Measurements from ENCODE around the gene KIRREL1.

Gene KIRREL1

GRCh38 chr1:158048371-158049067 lies 55.1 kb downstream of the KIRREL1 start:
- Mint-ChIP-seq H3K27ac (no peak overlapping the region), H3K4me1 (ENCODE audit: low read depth) (no peaks in the 10 kb centered on the region), H3K27me3 (peaks cover 2% of the 10 kb centered on the region), H3K9me3 (ENCODE audit: low read depth) (no peaks in the 10 kb centered on the region), H3K36me3 (no peaks in the 10 kb centered on the region), H3K4me3 (no peak overlapping the region)

- H3K4me3 Mint-ChIP-seq = no peak overlapping the region
- H3K9me3 Mint-ChIP-seq (ENCODE audit: low read depth) = no peaks in the 10 kb centered on the region
- H3K4me1 Mint-ChIP-seq (ENCODE audit: low read depth) = no peaks in the 10 kb centered on the region
- H3K27ac Mint-ChIP-seq = no peak overlapping the region
- peaks cover under 1% of the 10 kb centered on the region for H3K27me3 Mint-ChIP-seq
- H3K36me3 Mint-ChIP-seq = no peaks in the 10 kb centered on the region
These were observed 56.4 kb downstream of the KIRREL1 start for GRCh38 chr1:158049853-158050252.

- Mint-ChIP-seq H3K4me3 (no peak overlapping the region), H3K9me3 (ENCODE audit: low read depth) (no peaks in the 10 kb centered on the region), H3K4me1 (ENCODE audit: low read depth) (no peaks in the 10 kb centered on the region), H3K27ac (no peak overlapping the region), H3K27me3 (no peaks in the 10 kb centered on the region), H3K36me3 (no peaks in the 10 kb centered on the region)
These were observed 59.8 kb downstream of the KIRREL1 start for GRCh38 chr1:158053276-158053675.

- Mint-ChIP-seq H3K36me3 (no peaks in the 10 kb centered on the region), H3K4me3 (no peak overlapping the region), H3K27me3 (no peaks in the 10 kb centered on the region), H3K27ac (no peak overlapping the region), H3K9me3 (ENCODE audit: low read depth) (no peaks in the 10 kb centered on the region), H3K4me1 (ENCODE audit: low read depth) (no peaks in the 10 kb centered on the region)
These were observed 61.3 kb downstream of the KIRREL1 start for GRCh38 chr1:158054721-158055120.

- Mint-ChIP-seq H3K4me1 (ENCODE audit: low read depth) (no peaks in the 10 kb centered on the region), H3K27ac (no peak overlapping the region), H3K4me3 (no peak overlapping the region), H3K27me3 (no peaks in the 10 kb centered on the region), H3K36me3 (no peaks in the 10 kb centered on the region), H3K9me3 (ENCODE audit: low read depth) (no peaks in the 10 kb centered on the region)
These were observed 62.4 kb downstream of the KIRREL1 start for GRCh38 chr1:158055854-158056253.

GRCh38 chr1:158056498-158056897 lies 63.1 kb downstream of the KIRREL1 start:
- Mint-ChIP-seq H3K36me3 (no peaks in the 10 kb centered on the region), H3K9me3 (ENCODE audit: low read depth) (no peaks in the 10 kb centered on the region), H3K4me3 (no peak overlapping the region), H3K27ac (no peak overlapping the region), H3K27me3 (no peaks in the 10 kb centered on the region), H3K4me1 (ENCODE audit: low read depth) (no peaks in the 10 kb centered on the region)

- no peaks in the 10 kb centered on the region for H3K9me3 Mint-ChIP-seq (ENCODE audit: low read depth)
- H3K36me3 Mint-ChIP-seq = no peaks in the 10 kb centered on the region
- H3K27ac Mint-ChIP-seq = no peak overlapping the region
- H3K27me3 Mint-ChIP-seq = no peaks in the 10 kb centered on the region
- H3K4me3 Mint-ChIP-seq = no peak overlapping the region
- H3K4me1 Mint-ChIP-seq (ENCODE audit: low read depth) = no peaks in the 10 kb centered on the region
These were observed 65.0 kb downstream of the KIRREL1 start for GRCh38 chr1:158058237-158058985.

GRCh38 chr1:158059984-158060383 lies 66.5 kb downstream of the KIRREL1 start:
- Mint-ChIP-seq H3K27me3 (no peaks in the 10 kb centered on the region), H3K9me3 (ENCODE audit: low read depth) (no peaks in the 10 kb centered on the region), H3K27ac (no peak overlapping the region), H3K36me3 (no peaks in the 10 kb centered on the region), H3K4me3 (no peak overlapping the region), H3K4me1 (ENCODE audit: low read depth) (no peaks in the 10 kb centered on the region)

GRCh38 chr1:158062174-158062573 lies 68.7 kb downstream of the KIRREL1 start:
- Mint-ChIP-seq H3K27ac (no peak overlapping the region), H3K36me3 (no peaks in the 10 kb centered on the region), H3K9me3 (ENCODE audit: low read depth) (no peaks in the 10 kb centered on the region), H3K4me1 (ENCODE audit: low read depth) (no peaks in the 10 kb centered on the region), H3K27me3 (peaks cover 3% of the 10 kb centered on the region), H3K4me3 (no peak overlapping the region)

- Mint-ChIP-seq H3K9me3 (ENCODE audit: low read depth) (no peaks in the 10 kb centered on the region), H3K4me1 (ENCODE audit: low read depth) (no peaks in the 10 kb centered on the region), H3K27ac (no peak overlapping the region), H3K4me3 (no peak overlapping the region), H3K36me3 (no peaks in the 10 kb centered on the region), H3K27me3 (peaks cover 3% of the 10 kb centered on the region)
These were observed 74.2 kb downstream of the KIRREL1 start for GRCh38 chr1:158067662-158068061.

GRCh38 chr1:158068918-158069317 lies 75.5 kb downstream of the KIRREL1 start:
- H3K4me1 Mint-ChIP-seq (ENCODE audit: low read depth) = no peaks in the 10 kb centered on the region
- peaks cover 3% of the 10 kb centered on the region for H3K27me3 Mint-ChIP-seq
- no peak overlapping the region for H3K27ac Mint-ChIP-seq
- no peaks in the 10 kb centered on the region for H3K36me3 Mint-ChIP-seq
- H3K4me3 Mint-ChIP-seq = no peak overlapping the region
- no peaks in the 10 kb centered on the region for H3K9me3 Mint-ChIP-seq (ENCODE audit: low read depth)

GRCh38 chr1:158071138-158071537 lies 77.7 kb downstream of the KIRREL1 start:
- Mint-ChIP-seq H3K4me3 (no peak overlapping the region), H3K27ac (no peak overlapping the region), H3K4me1 (ENCODE audit: low read depth) (no peaks in the 10 kb centered on the region), H3K36me3 (no peaks in the 10 kb centered on the region), H3K9me3 (ENCODE audit: low read depth) (no peaks in the 10 kb centered on the region), H3K27me3 (peaks cover 3% of the 10 kb centered on the region)

- Mint-ChIP-seq H3K27me3 (no peaks in the 10 kb centered on the region), H3K27ac (no peak overlapping the region), H3K36me3 (no peaks in the 10 kb centered on the region), H3K4me1 (ENCODE audit: low read depth) (no peaks in the 10 kb centered on the region), H3K4me3 (no peak overlapping the region), H3K9me3 (ENCODE audit: low read depth) (no peaks in the 10 kb centered on the region)
These were observed 81.6 kb downstream of the KIRREL1 start for GRCh38 chr1:158075078-158075477.

GRCh38 chr1:158076441-158076840 lies 83.0 kb downstream of the KIRREL1 start:
- Mint-ChIP-seq H3K36me3 (no peaks in the 10 kb centered on the region), H3K9me3 (ENCODE audit: low read depth) (no peaks in the 10 kb centered on the region), H3K4me3 (no peak overlapping the region), H3K27ac (no peak overlapping the region), H3K27me3 (no peaks in the 10 kb centered on the region), H3K4me1 (ENCODE audit: low read depth) (no peaks in the 10 kb centered on the region)

GRCh38 chr1:158077411-158078256 lies 84.2 kb downstream of the KIRREL1 start:
- Mint-ChIP-seq H3K4me3 (no peak overlapping the region), H3K27ac (no peak overlapping the region), H3K9me3 (ENCODE audit: low read depth) (no peaks in the 10 kb centered on the region), H3K27me3 (no peaks in the 10 kb centered on the region), H3K4me1 (ENCODE audit: low read depth) (no peaks in the 10 kb centered on the region), H3K36me3 (no peaks in the 10 kb centered on the region)
